Fibroblast of lung (primary cell): ENCODE data around the gene DENND4A.

Source experiments
- CTCF ChIP-seq, 2 donors: IDR thresholded peaks in 1 of 2; conservative IDR thresholded peaks in 1 of 2; 1 replicate in 1 of 2; 2 replicates in 1 of 2; pipeline ENCODE4 v1.5.1; 2011 to 2012; ENCODE audit warnings: low read length in 2 of 2, control low read depth in 1 of 2, inconsistent platforms in 1 of 2, low read depth in 1 of 2, mild to moderate bottlenecking in 1 of 2
- EZH2 ChIP-seq: IDR thresholded peaks from 2 replicates; pipeline ENCODE4 v1.5.1; 2012; ENCODE audit warnings: low read length, control low read depth, mild to moderate bottlenecking; ENCODE audit errors: missing control alignments

GRCh38 chr15:65819563-65819960, 27.5 kb upstream of the DENND4A start:
- TF ChIP-seq CTCF (conservative IDR thresholded peaks at IDR 0.05 in 1 of 2, IDR thresholded peaks at IDR 0.05 in 1 of 2; ENCODE audit: low read depth in 1 of 2, low read length in 2 of 2) (no peak), EZH2 (no peak)
